HFFc6 (cell line): ENCODE measurements around the gene CD86. TPM values are rescaled to one million over a fixed set of nuclear protein-coding genes. Genes with fewer than 3 reads are reported as not detected.
A peak's percentile ranks its signal among the peaks of the same experiment; 100 is the strongest.

Experiments used
- DNase-seq: peaks from one replicate; pipeline ENCODE4 v3.0.0-alpha.2; 2018
- H3K27ac Mint-ChIP-seq: 2 replicates; pipeline ENCODE4 v1.8.0; 2020; ENCODE audit warnings: mild to moderate bottlenecking, mixed read lengths
- H3K27me3 Mint-ChIP-seq: 2 replicates; pipeline ENCODE4 v1.8.0; 2021; ENCODE audit warnings: mild to moderate bottlenecking, moderate library complexity, mixed read lengths; ENCODE audit not compliant: insufficient read depth
- H3K36me3 Mint-ChIP-seq: 2 replicates; pipeline ENCODE4 v1.8.0; 2021; ENCODE audit warnings: low read depth, mixed read lengths
- H3K4me1 Mint-ChIP-seq: 2 replicates; pipeline ENCODE4 v1.8.0; 2020; ENCODE audit warnings: low read depth, mixed read lengths
- H3K4me3 Mint-ChIP-seq: 2 replicates; pipeline ENCODE4 v1.8.0; 2020; ENCODE audit warnings: mild to moderate bottlenecking, moderate library complexity, mixed read lengths
- H3K9me3 Mint-ChIP-seq: 2 replicates; pipeline ENCODE4 v1.8.0; 2020; ENCODE audit warnings: mild to moderate bottlenecking, mixed read lengths
- CTCF ChIP-seq: fragments of 200-600 bp; sonication (generic); IDR thresholded peaks from 2 replicates; pipeline ENCODE4 v1.5.0; 2021; ENCODE audit warnings: antibody characterized with exemption, mild to moderate bottlenecking
- total RNA-seq, 6 experiments: library from RNA; stranded (reverse); fragmentation: NEBNext Ultra II Directional; extraction: Animal tissue kit (Norgen Biotek cat#: 25700); gene quantifications; 2 replicates in 1 of 6; 3 replicates in 5 of 6; pipeline ENCODE4 v1.2.3, GENCODE V29; 2021

Gene CD86
- total RNA-seq, 6 experiments from 2014 or later: not detected

- Mint-ChIP-seq H3K9me3 (no peaks in the 10 kb centered on the region), H3K27me3 (peaks cover 10% of the 10 kb centered on the region; the same call in 1 of the 2 replicates), H3K4me3 (no peak overlapping the region), H3K36me3 (no peaks in the 10 kb centered on the region), H3K4me1 (no peaks in the 10 kb centered on the region), H3K27ac (no peak overlapping the region)
- TF ChIP-seq CTCF: no peak
- no peak for DNase-seq
These were observed 57.6 kb downstream of the CD86 start for GRCh38 chr3:122112754-122113153.

DNA sequence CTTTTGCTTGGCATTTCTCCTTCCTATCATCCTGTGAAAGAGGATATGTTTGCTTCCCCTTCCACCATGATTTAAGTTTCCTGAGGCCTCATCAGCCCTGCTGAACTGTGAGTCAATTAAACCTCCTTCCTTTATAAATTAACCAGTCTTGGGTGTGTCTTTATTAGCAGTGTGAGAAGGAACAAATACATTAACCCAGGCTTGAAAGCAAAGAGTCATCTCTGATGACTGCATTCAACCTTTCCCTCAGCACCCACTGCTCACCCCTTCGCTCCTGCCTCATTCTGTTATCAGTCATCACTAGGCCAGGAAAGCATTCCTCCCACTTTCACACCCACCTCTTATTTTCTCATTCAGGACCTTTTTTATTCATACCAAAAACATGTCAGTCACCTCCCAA is 68.7 kb downstream of the CD86 start:
- DNase-seq: no peak
- Mint-ChIP-seq H3K27me3 (peaks cover 5% of the 10 kb centered on the region), H3K4me3 (no peak overlapping the region), H3K36me3 (no peaks in the 10 kb centered on the region), H3K27ac (no peak overlapping the region), H3K4me1 (no peaks in the 10 kb centered on the region), H3K9me3 (peaks cover 4% of the 10 kb centered on the region; the same call in 1 of the 2 replicates)
- TF ChIP-seq CTCF: no peak

DNA sequence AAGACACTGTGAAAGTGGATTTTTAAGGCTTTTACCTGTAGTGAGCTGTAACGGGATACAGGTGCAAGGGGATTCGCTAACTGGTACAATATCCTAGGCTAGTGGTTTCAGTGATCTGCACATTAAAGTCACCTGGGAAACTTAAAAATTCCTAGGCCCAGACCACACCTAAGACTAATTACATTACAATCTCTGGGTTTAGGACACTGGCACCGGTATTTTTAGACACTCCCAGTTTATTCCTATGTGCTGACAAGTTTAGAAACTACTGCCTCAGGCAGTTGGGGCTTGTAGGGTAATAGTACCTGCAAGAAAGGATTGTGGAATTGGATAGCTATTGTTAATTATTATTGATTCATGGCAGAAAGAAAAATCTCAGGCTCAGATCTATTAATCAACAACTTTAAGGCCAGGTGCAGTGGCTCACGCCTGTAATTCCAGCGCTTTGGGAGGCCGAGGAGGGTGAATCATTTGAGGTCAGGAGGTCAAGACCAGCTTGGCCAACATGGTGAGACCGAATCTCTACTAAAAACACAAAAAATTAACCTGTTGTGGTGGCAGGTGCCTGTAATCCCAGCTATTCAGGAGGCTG is 77.9 kb downstream of the CD86 start:
- Mint-ChIP-seq H3K27me3 (peaks cover 9% of the 10 kb centered on the region), H3K9me3 (no peaks in the 10 kb centered on the region; the same call in 1 of the 2 replicates), H3K27ac (no peak overlapping the region), H3K4me3 (no peak overlapping the region), H3K36me3 (no peaks in the 10 kb centered on the region), H3K4me1 (no peaks in the 10 kb centered on the region)
- no peak for DNase-seq
- TF ChIP-seq CTCF: no peak

DNA sequence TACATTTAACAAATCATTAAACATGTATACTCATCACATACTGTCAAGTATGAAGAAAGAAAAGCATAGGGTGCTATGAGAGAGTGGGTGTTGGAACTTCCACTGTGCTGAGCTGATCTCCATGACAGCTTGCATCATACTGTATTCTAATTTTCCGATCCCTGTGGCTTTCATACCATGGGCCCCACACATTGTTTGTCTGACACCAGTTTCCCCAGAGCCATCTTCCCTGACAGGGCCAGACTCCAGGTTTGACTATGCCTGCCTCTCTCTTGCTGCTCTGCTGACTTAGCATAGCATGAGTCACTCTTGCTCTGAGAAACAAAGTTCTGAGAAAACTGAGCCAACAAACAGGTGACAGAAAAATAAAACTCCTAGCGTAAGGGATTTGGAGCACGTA is 91.3 kb downstream of the CD86 start:
- peaks cover 41% of the 10 kb centered on the region for H3K4me1 Mint-ChIP-seq
- H3K27me3 Mint-ChIP-seq: no peaks in the 10 kb centered on the region; the same call in 1 of the 2 replicates
- peak; percentile 15 for DNase-seq
- no peak for TF ChIP-seq CTCF
- no peak overlapping the region for H3K27ac Mint-ChIP-seq
- peaks cover 16% of the 10 kb centered on the region for H3K9me3 Mint-ChIP-seq
- H3K4me3 Mint-ChIP-seq: no peak overlapping the region
- H3K36me3 Mint-ChIP-seq: no peaks in the 10 kb centered on the region

DNA sequence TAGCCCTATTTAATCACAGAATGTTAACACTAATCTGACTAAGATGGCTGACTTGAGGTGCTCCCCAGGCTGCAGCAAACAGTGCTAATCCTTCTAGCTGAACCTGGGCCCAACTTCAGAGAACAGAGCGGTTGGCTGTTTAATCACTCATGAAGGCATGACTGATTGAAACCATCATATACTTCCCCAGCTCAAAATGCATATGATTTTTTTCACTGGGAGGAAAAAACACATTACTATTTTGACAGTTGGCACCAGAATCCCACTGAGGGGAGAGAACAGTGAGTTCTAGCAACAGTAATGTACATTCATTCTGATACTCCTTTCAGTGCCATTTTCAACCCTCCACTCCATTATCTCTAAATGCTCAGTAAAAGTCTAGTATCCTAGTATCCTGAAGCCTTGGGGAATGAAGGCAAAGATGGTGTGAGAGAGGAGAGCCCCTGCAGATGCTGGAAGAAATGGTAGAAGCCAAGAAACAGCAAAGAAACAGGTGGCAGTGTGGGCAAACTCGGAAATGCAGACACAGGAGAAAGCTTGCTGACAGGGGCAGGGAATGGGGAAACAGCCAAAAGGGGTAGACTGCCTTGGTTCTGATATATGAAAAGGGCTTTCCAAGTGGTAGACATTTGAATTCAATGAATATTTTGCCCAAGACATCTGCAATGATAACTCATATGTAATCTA is 93.9 kb downstream of the CD86 start:
- no peak for DNase-seq
- Mint-ChIP-seq H3K4me3 (no peak overlapping the region), H3K9me3 (peaks cover 23% of the 10 kb centered on the region), H3K27me3 (peaks cover 3% of the 10 kb centered on the region; the same call in 1 of the 2 replicates), H3K36me3 (peaks cover 14% of the 10 kb centered on the region), H3K27ac (no peak overlapping the region), H3K4me1 (peaks cover 45% of the 10 kb centered on the region)
- TF ChIP-seq CTCF: no peak
